SK-N-SH treated with all-trans-retinoic acid at 6 μM for 48 hours (cell line): ENCODE measurements around the gene RECK.
"Not testable (repeated sequence)": the region's sequence is repeated elsewhere in the genome, so short reads cannot be mapped to it uniquely, and the experiment has no call there.

Experiments
- ATAC-seq: fragments of 200-7000 bp; cut with Tn5 transposase; 3 replicates; pipeline ENCODE4 v1.9.1; 2020; ENCODE audit warnings: mild to moderate bottlenecking, moderate library complexity
- ARNTL ChIP-seq: fragments of 450-650 bp; formaldehyde crosslinking; IDR thresholded peaks from 2 replicates; pipeline ENCODE4 v1.5.0; 2020; ENCODE audit warnings: low read depth, mild to moderate bottlenecking, moderate library complexity, borderline replicate concordance
- BACH2 ChIP-seq: fragments of 250-450 bp; sonication (Bioruptor Pico); IDR thresholded peaks from 2 replicates; pipeline ENCODE4 v1.9.0; 2021; ENCODE audit warnings: mild to moderate bottlenecking, borderline replicate concordance
- CREB5 ChIP-seq: fragments of 250-450 bp; sonication (Bioruptor Pico); IDR thresholded peaks from 2 replicates; pipeline ENCODE4 v1.5.1; 2020; ENCODE audit warnings: low read depth, mild to moderate bottlenecking, moderate library complexity
- CSDC2 ChIP-seq: fragments of 250-450 bp; sonication (Bioruptor Pico); IDR thresholded peaks from 2 replicates; pipeline ENCODE4 v1.5.0; 2020; ENCODE audit warnings: mild to moderate bottlenecking, moderate library complexity
- ESRRG ChIP-seq: fragments of 250-450 bp; sonication (Bioruptor Pico); IDR thresholded peaks from 2 replicates; pipeline ENCODE4 v1.6.1; 2021; ENCODE audit warnings: mild to moderate bottlenecking
- GLIS3 ChIP-seq: fragments of 250-450 bp; sonication (Bioruptor Pico); IDR thresholded peaks from 2 replicates; pipeline ENCODE4 v1.5.0; 2020; ENCODE audit warnings: mild to moderate bottlenecking, moderate library complexity
- ISL1 ChIP-seq: fragments of 250-450 bp; sonication (Bioruptor Pico); IDR thresholded peaks from 2 replicates; pipeline ENCODE4 v2.1.2; 2022; ENCODE audit warnings: mild to moderate bottlenecking, moderate library complexity
- PATZ1 ChIP-seq: fragments of 250-450 bp; sonication (Bioruptor Pico); IDR thresholded peaks from 2 replicates; pipeline ENCODE4 v1.8.0; 2020; ENCODE audit warnings: mild to moderate bottlenecking, moderate library complexity, borderline replicate concordance
- POU6F1 ChIP-seq: fragments of 250-450 bp; sonication (Bioruptor Pico); IDR thresholded peaks from 2 replicates; pipeline ENCODE4 v1.8.0; 2021; ENCODE audit warnings: low read depth, mild to moderate bottlenecking, moderate library complexity, borderline replicate concordance
- PPARA ChIP-seq: fragments of 250-450 bp; sonication (Bioruptor Pico); IDR thresholded peaks from 2 replicates; pipeline ENCODE4 v1.5.0; 2020; ENCODE audit warnings: mild to moderate bottlenecking, borderline replicate concordance
- SNAI2 ChIP-seq: fragments of 250-450 bp; sonication (Bioruptor Pico); IDR thresholded peaks from 2 replicates; pipeline ENCODE4 v1.5.0; 2020; ENCODE audit warnings: mild to moderate bottlenecking, moderate library complexity
- TCF4 ChIP-seq: fragments of 250-450 bp; sonication (Bioruptor Pico); IDR thresholded peaks from 2 replicates; pipeline ENCODE4 v1.8.0; 2021; ENCODE audit warnings: mild to moderate bottlenecking, moderate library complexity, borderline replicate concordance
- ZFP3 ChIP-seq: fragments of 250-450 bp; sonication (Bioruptor Pico); IDR thresholded peaks from 2 replicates; pipeline ENCODE4 v1.5.0; 2020; ENCODE audit warnings: mild to moderate bottlenecking, moderate library complexity
- ZNF565 ChIP-seq: fragments of 450-650 bp; formaldehyde crosslinking; conservative IDR thresholded peaks from 2 replicates; pipeline ENCODE4 v1.5.0; 2020; ENCODE audit warnings: low read depth, mild to moderate bottlenecking, moderate library complexity
- ZNF8 ChIP-seq: fragments of 450-650 bp; formaldehyde crosslinking; IDR thresholded peaks from 2 replicates; pipeline ENCODE4 v1.5.0; 2020; ENCODE audit warnings: mild to moderate bottlenecking, moderate library complexity
- TF ChIP-seq, protein P1 (sequence below): fragments of 250-450 bp; sonication (Bioruptor Pico); IDR thresholded peaks from 2 replicates; pipeline ENCODE4 v1.5.1; 2021; ENCODE audit warnings: mild to moderate bottlenecking, moderate library complexity
- TF ChIP-seq, protein P2 (sequence below): fragments of 250-450 bp; sonication (Bioruptor Pico); IDR thresholded peaks from 2 replicates; pipeline ENCODE4 v1.5.0; 2020; ENCODE audit warnings: mild to moderate bottlenecking, moderate library complexity

RECK gene

GRCh38 chr9:35993136-35993535, 43.6 kb upstream of the RECK start:
- ATAC-seq: not testable (repeated sequence)

DNA sequence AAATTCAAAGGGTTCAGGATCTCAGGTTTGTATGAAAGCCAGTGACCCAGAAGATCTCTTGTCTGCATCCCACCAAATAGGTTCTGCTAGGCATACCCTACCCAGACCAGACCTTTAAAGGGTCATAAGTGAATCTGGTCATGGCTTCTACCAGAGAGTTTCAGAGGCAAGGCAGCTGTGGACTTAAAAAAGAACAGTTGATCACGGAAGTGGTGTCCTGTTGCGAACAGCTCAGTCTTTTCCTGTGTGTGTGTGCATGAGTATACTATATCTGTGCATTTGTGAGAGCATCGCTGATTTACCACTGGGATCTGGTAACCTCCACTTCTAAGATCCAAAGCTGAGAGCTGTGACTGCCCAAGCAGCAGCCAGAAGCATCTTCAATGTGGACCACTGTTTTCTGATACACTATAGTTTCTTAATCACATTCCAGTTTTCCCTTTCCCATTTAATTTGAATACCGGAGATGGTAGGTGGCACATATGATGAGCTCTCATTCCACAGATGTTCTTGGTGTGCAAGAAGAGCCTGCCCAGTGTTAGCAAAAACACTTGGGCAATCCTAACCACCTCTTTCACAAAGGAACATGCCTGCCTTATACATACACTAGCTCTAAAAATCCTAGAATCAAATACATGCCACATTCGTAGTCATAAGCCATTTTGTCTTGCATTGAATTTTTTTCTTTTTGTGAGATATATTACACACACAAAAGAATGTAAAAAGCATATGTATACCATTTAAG, 42.6 kb upstream of the RECK start:
- no peak for ATAC-seq
- TF ChIP-seq ZNF565 (CRISPR knock-in tag) (no peak), SNAI2 (no peak), PPARA (CRISPR knock-in tag) (no peak), ESRRG (CRISPR knock-in tag) (no peak), ZFP3 (CRISPR knock-in tag) (no peak), ISL1 (no peak), TCF4 (CRISPR knock-in tag) (no peak), PATZ1 (CRISPR knock-in tag) (no peak), GLIS3 (CRISPR knock-in tag) (no peak)
- TF ChIP-seq, protein P1, sequence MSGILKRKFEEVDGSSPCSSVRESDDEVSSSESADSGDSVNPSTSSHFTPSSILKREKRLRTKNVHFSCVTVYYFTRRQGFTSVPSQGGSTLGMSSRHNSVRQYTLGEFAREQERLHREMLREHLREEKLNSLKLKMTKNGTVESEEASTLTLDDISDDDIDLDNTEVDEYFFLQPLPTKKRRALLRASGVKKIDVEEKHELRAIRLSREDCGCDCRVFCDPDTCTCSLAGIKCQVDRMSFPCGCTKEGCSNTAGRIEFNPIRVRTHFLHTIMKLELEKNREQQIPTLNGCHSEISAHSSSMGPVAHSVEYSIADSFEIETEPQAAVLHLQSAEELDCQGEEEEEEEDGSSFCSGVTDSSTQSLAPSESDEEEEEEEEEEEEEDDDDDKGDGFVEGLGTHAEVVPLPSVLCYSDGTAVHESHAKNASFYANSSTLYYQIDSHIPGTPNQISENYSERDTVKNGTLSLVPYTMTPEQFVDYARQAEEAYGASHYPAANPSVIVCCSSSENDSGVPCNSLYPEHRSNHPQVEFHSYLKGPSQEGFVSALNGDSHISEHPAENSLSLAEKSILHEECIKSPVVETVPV (CRISPR knock-in tag): no peak

GRCh38 chr9:35994959-35995358, 41.8 kb upstream of the RECK start:
- ATAC-seq: no peak
- TF ChIP-seq CREB5 (CRISPR knock-in tag) (no peak), PATZ1 (CRISPR knock-in tag) (no peak), ESRRG (CRISPR knock-in tag) (no peak)
- TF ChIP-seq, all 23 proteins: peak for 0

- TF ChIP-seq GLIS3 (CRISPR knock-in tag) (no peak), CSDC2 (no peak), ARNTL (CRISPR knock-in tag) (no peak), ZNF8 (CRISPR knock-in tag) (no peak), ZNF565 (CRISPR knock-in tag) (no peak), BACH2 (CRISPR knock-in tag) (no peak), POU6F1 (CRISPR knock-in tag) (no peak)
- TF ChIP-seq, protein P2, sequence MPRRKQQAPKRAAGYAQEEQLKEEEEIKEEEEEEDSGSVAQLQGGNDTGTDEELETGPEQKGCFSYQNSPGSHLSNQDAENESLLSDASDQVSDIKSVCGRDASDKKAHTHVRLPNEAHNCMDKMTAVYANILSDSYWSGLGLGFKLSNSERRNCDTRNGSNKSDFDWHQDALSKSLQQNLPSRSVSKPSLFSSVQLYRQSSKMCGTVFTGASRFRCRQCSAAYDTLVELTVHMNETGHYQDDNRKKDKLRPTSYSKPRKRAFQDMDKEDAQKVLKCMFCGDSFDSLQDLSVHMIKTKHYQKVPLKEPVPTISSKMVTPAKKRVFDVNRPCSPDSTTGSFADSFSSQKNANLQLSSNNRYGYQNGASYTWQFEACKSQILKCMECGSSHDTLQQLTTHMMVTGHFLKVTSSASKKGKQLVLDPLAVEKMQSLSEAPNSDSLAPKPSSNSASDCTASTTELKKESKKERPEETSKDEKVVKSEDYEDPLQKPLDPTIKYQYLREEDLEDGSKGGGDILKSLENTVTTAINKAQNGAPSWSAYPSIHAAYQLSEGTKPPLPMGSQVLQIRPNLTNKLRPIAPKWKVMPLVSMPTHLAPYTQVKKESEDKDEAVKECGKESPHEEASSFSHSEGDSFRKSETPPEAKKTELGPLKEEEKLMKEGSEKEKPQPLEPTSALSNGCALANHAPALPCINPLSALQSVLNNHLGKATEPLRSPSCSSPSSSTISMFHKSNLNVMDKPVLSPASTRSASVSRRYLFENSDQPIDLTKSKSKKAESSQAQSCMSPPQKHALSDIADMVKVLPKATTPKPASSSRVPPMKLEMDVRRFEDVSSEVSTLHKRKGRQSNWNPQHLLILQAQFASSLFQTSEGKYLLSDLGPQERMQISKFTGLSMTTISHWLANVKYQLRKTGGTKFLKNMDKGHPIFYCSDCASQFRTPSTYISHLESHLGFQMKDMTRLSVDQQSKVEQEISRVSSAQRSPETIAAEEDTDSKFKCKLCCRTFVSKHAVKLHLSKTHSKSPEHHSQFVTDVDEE (CRISPR knock-in tag): no peak
- ATAC-seq: peak; percentile 51
Observed at GRCh38 chr9:35996358-35996970, 40.2 kb upstream of the RECK start.

DNA sequence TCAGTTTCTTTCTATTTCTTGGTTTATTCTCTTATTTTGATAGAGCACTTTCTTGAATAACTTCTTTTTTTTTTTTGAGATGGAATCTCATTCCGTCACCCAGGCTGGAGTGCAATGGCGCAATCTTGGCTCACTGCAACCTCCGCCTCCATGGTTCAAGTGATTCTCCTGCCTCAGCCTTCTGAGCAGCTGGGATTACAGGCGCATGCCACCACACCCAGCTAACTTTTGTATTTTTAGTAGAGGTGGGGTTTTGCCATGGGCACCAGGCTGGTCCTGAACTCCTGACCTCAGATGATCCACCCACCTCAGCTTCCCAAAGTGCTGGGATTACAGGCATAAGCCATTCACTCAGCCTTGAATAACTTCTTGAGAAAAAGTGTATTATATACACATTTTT, 39.7 kb upstream of the RECK start:
- ATAC-seq: not testable (repeated sequence)
